Measurements from ENCODE around the gene FAT3. TPM values are rescaled to one million over a fixed set of nuclear protein-coding genes. Genes with fewer than 3 reads are reported as not detected.

The FAT3 gene
- 0.08 TPM for polyA plus RNA-seq (2013)

- ChIA-PET POLR2A (no interaction called here), CTCF (no interaction called here)
- Histone ChIP-seq H3K9me3 (ENCODE audit: control extremely low read depth in 1 of 5, control insufficient read depth in 4 of 5, insufficient read depth in 2 of 5, low read depth in 1 of 5, low read length in 4 of 5) (peaks cover 0 to 7% (median 0%) of the 10 kb centered on the region in 5 experiments), H3K4me3 (ENCODE audit: control insufficient read depth in 1 of 7, extremely low read depth in 1 of 7, insufficient read depth in 4 of 7, low read depth in 2 of 7, low read length in 6 of 7) (peak within 1 kb of the TSS in 5 of 7 experiments; percentile 20 to 57 (median 46)), H3K27me3 (replicated peaks in 2 of 5; ENCODE audit: control insufficient read depth in 4 of 5, insufficient read depth in 5 of 5, low read length in 4 of 5) (peaks cover 27 to 91% (median 36%) of the 10 kb centered on the region in 5 experiments), H3K4me1 (ENCODE audit: control extremely low read depth in 1 of 4, control insufficient read depth in 4 of 4, insufficient read depth in 4 of 4, low read length in 3 of 4) (peaks cover 0 to 23% (median 8%) of the 10 kb centered on the region in 4 experiments), H3K36me3 (ENCODE audit: control insufficient read depth in 4 of 4, insufficient read depth in 4 of 4, low read length in 3 of 4) (no peaks in the 10 kb centered on the region), H3K27ac (ENCODE audit: insufficient read depth in 1 of 2, low read depth in 1 of 2, low read length in 2 of 2, poor library complexity in 1 of 2, severe bottlenecking in 2 of 2) (no peak within 1 kb of the TSS)
- peak; percentile 3 to 36 (median 35) for DNase-seq
- WGBS (ENCODE audit: insufficient coverage) = 1% methylated on average over 46 of the region's 82 CpGs
Observed at GRCh38 chr11:92224407-92225124, at the start of gene FAT3. TSS of gene FAT3 (plus strand) at chr11:92224818. CDS start at chr11:92352113, 127,295 bp downstream.

DNA sequence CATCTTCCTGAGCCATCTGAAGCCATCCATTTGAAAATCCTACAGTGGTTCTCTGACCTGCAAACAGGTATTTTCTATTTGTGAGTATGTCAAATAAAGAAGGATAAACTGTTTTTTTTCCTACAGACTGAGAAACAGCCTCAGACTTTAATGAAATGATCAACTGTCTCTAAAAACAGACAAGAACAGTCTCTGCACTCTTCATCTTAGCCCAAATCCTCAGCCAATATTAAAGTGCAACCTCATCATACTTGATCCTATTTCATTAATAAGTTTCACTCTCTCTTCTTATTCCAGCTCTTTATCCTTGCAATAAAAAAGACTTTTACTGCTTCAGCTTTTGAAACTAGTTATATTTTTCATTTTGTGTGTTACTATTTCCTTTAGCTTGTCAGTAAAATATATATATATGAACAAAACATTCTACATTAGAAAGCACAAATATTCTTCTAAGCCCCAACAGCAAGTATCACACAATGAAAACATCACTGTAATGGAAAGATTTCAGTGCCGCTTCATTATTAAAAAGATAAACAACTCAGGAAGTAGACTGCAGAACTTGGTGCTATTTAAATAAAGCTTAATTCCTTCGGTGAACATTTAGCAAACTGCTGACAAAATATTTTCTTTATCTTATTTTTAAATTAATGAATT lies 45.5 kb upstream of the FAT3 start:
- no peaks in the 10 kb centered on the region for H3K36me3 ChIP-seq (ENCODE audit: control insufficient read depth in 4 of 4, insufficient read depth in 4 of 4, low read length in 3 of 4)
- WGBS (ENCODE audit: insufficient coverage) = no CpG with 5 or more reads among the region's 2 CpGs
- H3K9me3 ChIP-seq (ENCODE audit: control extremely low read depth in 1 of 5, control insufficient read depth in 4 of 5, insufficient read depth in 2 of 5, low read depth in 1 of 5, low read length in 4 of 5) = no peaks in the 10 kb centered on the region
- no peak overlapping the region for H3K27ac ChIP-seq (ENCODE audit: insufficient read depth in 1 of 2, low read depth in 1 of 2, low read length in 2 of 2, poor library complexity in 1 of 2, severe bottlenecking in 2 of 2)
- no peaks in the 10 kb centered on the region for H3K27me3 ChIP-seq (replicated peaks in 2 of 5; ENCODE audit: control insufficient read depth in 4 of 5, insufficient read depth in 5 of 5, low read length in 4 of 5)
- no peak for DNase-seq
- no peaks in the 10 kb centered on the region for H3K4me1 ChIP-seq (ENCODE audit: control extremely low read depth in 1 of 4, control insufficient read depth in 4 of 4, insufficient read depth in 4 of 4, low read length in 3 of 4)
- CTCF ChIA-PET = no interaction called here
- POLR2A ChIA-PET = no interaction called here
- no peak overlapping the region for H3K4me3 ChIP-seq (ENCODE audit: control insufficient read depth in 1 of 7, extremely low read depth in 1 of 7, insufficient read depth in 4 of 7, low read depth in 2 of 7, low read length in 6 of 7)

DNA sequence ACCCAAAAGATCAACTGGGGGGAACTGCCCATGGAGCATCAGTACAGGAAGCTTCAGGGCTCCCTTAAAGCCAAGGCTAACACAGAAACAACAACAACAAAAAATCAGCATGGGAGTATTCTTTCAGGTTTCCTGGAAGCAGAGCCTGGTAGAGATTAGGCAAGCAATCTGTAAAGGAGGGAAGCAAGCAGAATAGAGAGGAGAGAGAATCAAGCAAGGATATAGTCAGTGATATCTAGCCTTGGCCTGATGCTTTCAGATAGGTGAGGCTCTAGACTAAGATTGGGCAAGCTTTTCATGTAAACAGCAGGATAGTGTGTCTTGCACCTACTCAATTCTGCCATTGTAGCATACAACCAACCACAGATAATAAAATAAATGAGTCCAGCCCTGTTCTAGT lies 44.4 kb upstream of the FAT3 start:
- Histone ChIP-seq H3K36me3 (ENCODE audit: control insufficient read depth in 4 of 4, insufficient read depth in 4 of 4, low read length in 3 of 4) (no peaks in the 10 kb centered on the region), H3K27ac (ENCODE audit: insufficient read depth in 1 of 2, low read depth in 1 of 2, low read length in 2 of 2, poor library complexity in 1 of 2, severe bottlenecking in 2 of 2) (no peak overlapping the region), H3K4me3 (ENCODE audit: control insufficient read depth in 1 of 7, extremely low read depth in 1 of 7, insufficient read depth in 4 of 7, low read depth in 2 of 7, low read length in 6 of 7) (no peak overlapping the region), H3K27me3 (replicated peaks in 2 of 5; ENCODE audit: control insufficient read depth in 4 of 5, insufficient read depth in 5 of 5, low read length in 4 of 5) (no peaks in the 10 kb centered on the region), H3K4me1 (ENCODE audit: control extremely low read depth in 1 of 4, control insufficient read depth in 4 of 4, insufficient read depth in 4 of 4, low read length in 3 of 4) (no peaks in the 10 kb centered on the region), H3K9me3 (ENCODE audit: control extremely low read depth in 1 of 5, control insufficient read depth in 4 of 5, insufficient read depth in 2 of 5, low read depth in 1 of 5, low read length in 4 of 5) (no peaks in the 10 kb centered on the region)
- POLR2A ChIA-PET = no interaction called here
- DNase-seq = no peak
- CTCF ChIA-PET = no interaction called here

- Histone ChIP-seq H3K36me3 (ENCODE audit: control insufficient read depth in 4 of 4, insufficient read depth in 4 of 4, low read length in 3 of 4) (no peaks in the 10 kb centered on the region), H3K9me3 (ENCODE audit: control extremely low read depth in 1 of 5, control insufficient read depth in 4 of 5, insufficient read depth in 2 of 5, low read depth in 1 of 5, low read length in 4 of 5) (no peaks in the 10 kb centered on the region), H3K27ac (ENCODE audit: insufficient read depth in 1 of 2, low read depth in 1 of 2, low read length in 2 of 2, poor library complexity in 1 of 2, severe bottlenecking in 2 of 2) (no peak overlapping the region), H3K4me3 (ENCODE audit: control insufficient read depth in 1 of 7, extremely low read depth in 1 of 7, insufficient read depth in 4 of 7, low read depth in 2 of 7, low read length in 6 of 7) (no peak overlapping the region), H3K27me3 (replicated peaks in 2 of 5; ENCODE audit: control insufficient read depth in 4 of 5, insufficient read depth in 5 of 5, low read length in 4 of 5) (no peaks in the 10 kb centered on the region), H3K4me1 (ENCODE audit: control extremely low read depth in 1 of 4, control insufficient read depth in 4 of 4, insufficient read depth in 4 of 4, low read length in 3 of 4) (no peaks in the 10 kb centered on the region)
- 58% methylated on average over 3 of the region's 5 CpGs for WGBS (ENCODE audit: insufficient coverage)
- no peak for DNase-seq
- POLR2A ChIA-PET = no interaction called here
- CTCF ChIA-PET = no interaction called here
Observed at GRCh38 chr11:92180664-92181251, 43.9 kb upstream of the FAT3 start.

DNA sequence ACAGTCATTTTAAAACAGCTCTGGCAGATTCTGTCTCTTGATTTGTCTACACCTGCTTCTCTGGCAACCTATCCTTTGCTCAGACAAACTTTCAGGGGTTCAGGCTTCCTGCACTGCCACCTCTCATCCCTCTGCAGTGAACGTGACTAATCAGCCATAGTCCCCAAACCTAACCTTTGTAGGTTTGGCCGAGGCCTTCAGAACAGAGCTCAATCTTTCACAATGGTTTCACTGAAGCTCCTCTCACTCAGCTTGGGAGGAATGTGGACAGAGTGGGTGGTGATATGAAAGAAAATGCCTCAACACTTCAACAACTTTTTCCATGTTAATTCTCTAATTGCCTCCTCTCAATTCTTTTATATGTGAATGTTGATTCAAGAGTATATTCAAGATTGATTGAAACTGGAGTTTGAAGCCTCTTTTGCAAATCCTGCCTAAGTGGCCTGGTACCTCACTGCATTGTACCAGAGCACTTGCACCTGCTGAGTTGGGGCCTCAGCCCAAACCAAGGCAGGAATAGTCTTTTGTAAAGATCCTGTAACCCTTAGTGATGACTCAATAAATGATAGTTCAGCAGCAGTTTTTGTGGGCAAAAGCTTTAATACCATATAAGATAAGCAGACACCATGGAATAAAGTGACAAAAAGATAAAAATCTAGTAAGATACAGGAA lies 33.9 kb upstream of the FAT3 start:
- ChIA-PET POLR2A (no interaction called here), CTCF (no interaction called here)
- DNase-seq = no peak
- Histone ChIP-seq H3K9me3 (ENCODE audit: control extremely low read depth in 1 of 5, control insufficient read depth in 4 of 5, insufficient read depth in 2 of 5, low read depth in 1 of 5, low read length in 4 of 5) (no peaks in the 10 kb centered on the region), H3K27ac (ENCODE audit: insufficient read depth in 1 of 2, low read depth in 1 of 2, low read length in 2 of 2, poor library complexity in 1 of 2, severe bottlenecking in 2 of 2) (no peak overlapping the region), H3K27me3 (replicated peaks in 2 of 5; ENCODE audit: control insufficient read depth in 4 of 5, insufficient read depth in 5 of 5, low read length in 4 of 5) (no peaks in the 10 kb centered on the region), H3K36me3 (ENCODE audit: control insufficient read depth in 4 of 4, insufficient read depth in 4 of 4, low read length in 3 of 4) (no peaks in the 10 kb centered on the region), H3K4me1 (ENCODE audit: control extremely low read depth in 1 of 4, control insufficient read depth in 4 of 4, insufficient read depth in 4 of 4, low read length in 3 of 4) (no peaks in the 10 kb centered on the region), H3K4me3 (ENCODE audit: control insufficient read depth in 1 of 7, extremely low read depth in 1 of 7, insufficient read depth in 4 of 7, low read depth in 2 of 7, low read length in 6 of 7) (no peak overlapping the region)
- 67% methylated on average over 1 of the region's 2 CpGs for WGBS (ENCODE audit: insufficient coverage)

DNA sequence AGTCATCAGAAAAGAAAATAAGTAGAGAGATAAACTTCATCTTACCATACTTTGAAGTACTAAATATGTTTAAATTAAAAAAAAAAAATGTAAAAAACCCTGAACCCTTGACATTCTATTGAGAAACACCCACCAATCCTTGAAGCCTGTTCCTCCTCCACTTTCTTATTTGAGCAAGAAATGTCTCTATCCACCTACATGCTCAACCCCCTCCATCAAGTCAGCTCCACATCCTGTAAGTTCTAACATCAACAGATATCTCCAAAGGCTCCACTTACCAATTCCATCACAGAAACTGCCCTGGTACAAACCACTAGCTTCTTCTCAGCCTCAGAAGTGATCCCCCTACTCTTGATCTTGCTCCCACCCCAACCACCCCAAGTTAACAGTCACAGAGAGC lies 32.5 kb upstream of the FAT3 start:
- ChIA-PET POLR2A (no interaction called here), CTCF (no interaction called here)
- H3K4me3 ChIP-seq (ENCODE audit: control insufficient read depth in 1 of 7, extremely low read depth in 1 of 7, insufficient read depth in 4 of 7, low read depth in 2 of 7, low read length in 6 of 7) = no peak overlapping the region
- H3K9me3 ChIP-seq (ENCODE audit: control extremely low read depth in 1 of 5, control insufficient read depth in 4 of 5, insufficient read depth in 2 of 5, low read depth in 1 of 5, low read length in 4 of 5) = no peaks in the 10 kb centered on the region
- H3K27me3 ChIP-seq (replicated peaks in 2 of 5; ENCODE audit: control insufficient read depth in 4 of 5, insufficient read depth in 5 of 5, low read length in 4 of 5) = no peaks in the 10 kb centered on the region
- no peaks in the 10 kb centered on the region for H3K36me3 ChIP-seq (ENCODE audit: control insufficient read depth in 4 of 4, insufficient read depth in 4 of 4, low read length in 3 of 4)
- no peak overlapping the region for H3K27ac ChIP-seq (ENCODE audit: insufficient read depth in 1 of 2, low read depth in 1 of 2, low read length in 2 of 2, poor library complexity in 1 of 2, severe bottlenecking in 2 of 2)
- no peak for DNase-seq
- H3K4me1 ChIP-seq (ENCODE audit: control extremely low read depth in 1 of 4, control insufficient read depth in 4 of 4, insufficient read depth in 4 of 4, low read length in 3 of 4) = no peaks in the 10 kb centered on the region

- Histone ChIP-seq H3K27me3 (replicated peaks in 2 of 5; ENCODE audit: control insufficient read depth in 4 of 5, insufficient read depth in 5 of 5, low read length in 4 of 5) (no peaks in the 10 kb centered on the region), H3K36me3 (ENCODE audit: control insufficient read depth in 4 of 4, insufficient read depth in 4 of 4, low read length in 3 of 4) (no peaks in the 10 kb centered on the region), H3K9me3 (ENCODE audit: control extremely low read depth in 1 of 5, control insufficient read depth in 4 of 5, insufficient read depth in 2 of 5, low read depth in 1 of 5, low read length in 4 of 5) (no peaks in the 10 kb centered on the region), H3K4me1 (ENCODE audit: control extremely low read depth in 1 of 4, control insufficient read depth in 4 of 4, insufficient read depth in 4 of 4, low read length in 3 of 4) (no peaks in the 10 kb centered on the region), H3K27ac (ENCODE audit: insufficient read depth in 1 of 2, low read depth in 1 of 2, low read length in 2 of 2, poor library complexity in 1 of 2, severe bottlenecking in 2 of 2) (no peak overlapping the region), H3K4me3 (ENCODE audit: control insufficient read depth in 1 of 7, extremely low read depth in 1 of 7, insufficient read depth in 4 of 7, low read depth in 2 of 7, low read length in 6 of 7) (no peak overlapping the region)
- POLR2A ChIA-PET = no interaction called here
- DNase-seq = no peak
- CTCF ChIA-PET = no interaction called here
- no CpG with 5 or more reads among the region's 1 CpG for WGBS (ENCODE audit: insufficient coverage)
Observed at GRCh38 chr11:92198268-92198667, 26.4 kb upstream of the FAT3 start.

Measured in common myeloid progenitor, CD34-positive (primary cell).